NCI-H1092 treated with DMSO at 0.1 percent for 48 hours (cell line): Measurements from ENCODE around the gene RAPGEF1.
"Not testable (repeated sequence)": the region's sequence is repeated elsewhere in the genome, so short reads cannot be mapped to it uniquely, and the experiment has no call there.

ENCODE experiments used
- DNase-seq: peaks from one replicate; lab custom pipeline; 2025; lab: John Stamatoyannopoulos, UW

RAPGEF1 gene

GRCh38 chr9:131670247-131671132, 69.4 kb downstream of the RAPGEF1 start:
- no peak for DNase-seq

GRCh38 chr9:131669269-131670157, 70.4 kb downstream of the RAPGEF1 start:
- DNase-seq = no peak

- peak; percentile 25 for DNase-seq
Measured at GRCh38 chr9:131668439-131669268, 71.2 kb downstream of the RAPGEF1 start.

GRCh38 chr9:131668057-131668438, 71.8 kb downstream of the RAPGEF1 start:
- DNase-seq = no peak

- DNase-seq = no peak
Measured at GRCh38 chr9:131667576-131667975, 72.3 kb downstream of the RAPGEF1 start.

- no peak for DNase-seq
Measured at GRCh38 chr9:131666774-131667173, 73.1 kb downstream of the RAPGEF1 start.

GRCh38 chr9:131666029-131666428, 73.8 kb downstream of the RAPGEF1 start:
- DNase-seq = no peak

GRCh38 chr9:131663288-131663687, 76.6 kb downstream of the RAPGEF1 start:
- DNase-seq = no peak

- not testable (repeated sequence) for DNase-seq
Measured at GRCh38 chr9:131662289-131662621, 77.6 kb downstream of the RAPGEF1 start.

- DNase-seq = no peak
Measured at GRCh38 chr9:131661568-131662288, 78.1 kb downstream of the RAPGEF1 start.

GRCh38 chr9:131660466-131661405, 79.1 kb downstream of the RAPGEF1 start:
- DNase-seq = no peak

GRCh38 chr9:131658377-131659129, 81.3 kb downstream of the RAPGEF1 start:
- DNase-seq = no peak

GRCh38 chr9:131657940-131658339, 81.9 kb downstream of the RAPGEF1 start:
- DNase-seq = no peak

GRCh38 chr9:131657456-131657855, 82.4 kb downstream of the RAPGEF1 start:
- DNase-seq = no peak

- DNase-seq = no peak
Measured at GRCh38 chr9:131657037-131657377, 82.9 kb downstream of the RAPGEF1 start.

- DNase-seq = no peak
Measured at GRCh38 chr9:131656356-131657036, 83.4 kb downstream of the RAPGEF1 start.

GRCh38 chr9:131654369-131654768, 85.5 kb downstream of the RAPGEF1 start:
- not testable (repeated sequence) for DNase-seq

GRCh38 chr9:131651599-131651998, 88.3 kb downstream of the RAPGEF1 start:
- no peak for DNase-seq

- DNase-seq = no peak
Measured at GRCh38 chr9:131651160-131651559, 88.7 kb downstream of the RAPGEF1 start.
